Measurements from ENCODE around the gene SNRPA.

The SNRPA gene

DNA sequence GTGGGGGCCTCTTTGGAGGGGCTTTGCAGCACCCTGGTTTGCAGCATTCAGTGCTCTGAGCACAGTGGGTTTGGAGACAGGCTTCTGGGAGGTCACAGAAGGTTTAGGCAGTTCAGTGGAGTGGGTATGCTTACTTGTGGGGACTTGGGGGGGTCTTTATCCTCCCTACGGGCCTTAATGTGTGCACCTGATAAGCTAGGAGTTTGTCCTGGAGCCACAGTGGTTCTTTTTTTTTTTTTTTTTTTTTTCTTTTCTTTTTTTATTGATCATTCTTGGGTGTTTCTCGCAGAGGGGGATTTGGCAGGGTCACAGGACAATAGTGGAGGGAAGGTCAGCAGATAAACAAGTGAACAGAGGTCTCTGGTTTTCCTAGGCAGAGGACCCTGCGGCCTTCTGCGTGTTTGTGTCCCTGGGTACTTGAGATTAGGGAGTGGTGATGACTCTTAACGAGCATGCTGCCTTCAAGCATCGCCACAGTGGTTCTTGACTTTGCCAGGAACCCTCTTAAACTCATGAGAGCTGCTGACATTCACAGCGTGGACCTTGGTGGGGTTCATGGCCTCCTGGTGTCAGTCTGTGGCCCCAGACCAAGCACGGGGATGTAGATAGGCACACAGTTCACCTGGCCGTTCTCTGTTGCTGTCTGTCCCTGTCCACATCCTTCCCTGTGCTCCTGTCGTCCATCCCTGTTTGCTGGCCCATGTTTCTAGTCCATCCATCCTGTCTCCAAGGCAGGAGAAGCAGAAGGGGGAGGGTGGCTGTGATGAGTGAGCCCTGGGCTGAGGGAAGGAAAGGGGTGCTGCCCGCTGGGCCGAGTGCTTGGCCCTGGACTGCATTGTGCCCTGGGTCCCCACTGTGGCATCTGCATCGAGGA, 50.7 kb downstream of the SNRPA start:
- Histone ChIP-seq H3K9me3 (ENCODE audit: control insufficient read depth, insufficient read depth, low read length) (no peaks in the 10 kb centered on the region), H3K4me3 (ENCODE audit: low read depth, low read length) (peak overlapping the region; percentile 32), H3K9ac (ENCODE audit: low read depth, low read length) (no peak overlapping the region), H3K36me3 (ENCODE audit: control insufficient read depth, insufficient read depth, low read length) (peaks cover 43% of the 10 kb centered on the region), H3K27me3 (ENCODE audit: control insufficient read depth, insufficient read depth, low read length) (no peaks in the 10 kb centered on the region), H3K4me1 (ENCODE audit: control insufficient read depth, insufficient read depth, low read length) (peaks cover 29% of the 10 kb centered on the region)

DNA sequence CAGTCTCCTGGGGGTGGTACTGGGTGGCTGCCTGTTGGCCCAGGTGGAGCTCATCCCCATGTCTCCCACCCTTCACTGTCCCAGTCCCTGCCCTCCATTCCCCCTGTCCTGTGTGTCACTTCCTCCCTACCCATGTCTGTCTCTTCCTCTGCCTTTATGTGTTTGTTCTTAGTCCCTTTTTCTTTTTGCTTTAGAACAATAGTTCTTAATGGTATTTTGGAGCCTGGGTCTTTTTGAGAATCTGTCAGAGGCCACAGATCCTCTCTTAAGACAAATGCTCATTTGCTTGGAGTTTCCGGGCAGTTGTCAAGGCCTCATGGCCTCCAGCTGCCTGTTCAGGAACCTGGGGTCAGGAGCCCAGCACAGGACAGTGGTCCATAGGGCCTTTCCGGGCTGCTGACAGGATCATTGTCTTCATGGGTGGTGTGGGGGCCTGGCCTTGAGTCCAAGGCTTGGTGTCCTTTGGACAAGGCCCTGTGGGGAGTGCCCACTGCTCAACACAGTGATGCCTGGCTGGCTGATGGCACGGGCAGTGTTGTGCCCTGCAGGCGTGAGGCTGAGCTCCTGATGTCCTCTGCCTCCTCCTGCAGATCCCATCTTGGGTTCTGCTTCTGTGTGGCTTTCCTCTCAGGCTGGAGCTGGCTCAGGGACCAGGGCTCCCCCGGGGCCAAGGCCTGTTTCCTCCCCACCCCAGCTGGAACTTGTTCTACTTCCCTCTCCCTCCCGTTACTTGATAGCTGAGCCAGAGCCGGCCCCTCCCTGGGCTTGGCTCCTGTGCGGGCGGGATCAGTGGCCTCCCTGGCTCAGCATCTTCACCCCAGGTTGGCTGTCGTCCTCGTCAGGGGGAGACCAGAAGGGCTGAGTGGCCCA, 51.5 kb downstream of the SNRPA start:
- no peak overlapping the region for H3K9ac ChIP-seq (ENCODE audit: low read depth, low read length)
- no peaks in the 10 kb centered on the region for H3K27me3 ChIP-seq (ENCODE audit: control insufficient read depth, insufficient read depth, low read length)
- peak overlapping the region; percentile 18 for H3K4me3 ChIP-seq (ENCODE audit: low read depth, low read length)
- H3K36me3 ChIP-seq (ENCODE audit: control insufficient read depth, insufficient read depth, low read length), result peaks cover 49% of the 10 kb centered on the region
- peaks cover 34% of the 10 kb centered on the region for H3K4me1 ChIP-seq (ENCODE audit: control insufficient read depth, insufficient read depth, low read length)
- H3K9me3 ChIP-seq (ENCODE audit: control insufficient read depth, insufficient read depth, low read length), result no peaks in the 10 kb centered on the region

DNA sequence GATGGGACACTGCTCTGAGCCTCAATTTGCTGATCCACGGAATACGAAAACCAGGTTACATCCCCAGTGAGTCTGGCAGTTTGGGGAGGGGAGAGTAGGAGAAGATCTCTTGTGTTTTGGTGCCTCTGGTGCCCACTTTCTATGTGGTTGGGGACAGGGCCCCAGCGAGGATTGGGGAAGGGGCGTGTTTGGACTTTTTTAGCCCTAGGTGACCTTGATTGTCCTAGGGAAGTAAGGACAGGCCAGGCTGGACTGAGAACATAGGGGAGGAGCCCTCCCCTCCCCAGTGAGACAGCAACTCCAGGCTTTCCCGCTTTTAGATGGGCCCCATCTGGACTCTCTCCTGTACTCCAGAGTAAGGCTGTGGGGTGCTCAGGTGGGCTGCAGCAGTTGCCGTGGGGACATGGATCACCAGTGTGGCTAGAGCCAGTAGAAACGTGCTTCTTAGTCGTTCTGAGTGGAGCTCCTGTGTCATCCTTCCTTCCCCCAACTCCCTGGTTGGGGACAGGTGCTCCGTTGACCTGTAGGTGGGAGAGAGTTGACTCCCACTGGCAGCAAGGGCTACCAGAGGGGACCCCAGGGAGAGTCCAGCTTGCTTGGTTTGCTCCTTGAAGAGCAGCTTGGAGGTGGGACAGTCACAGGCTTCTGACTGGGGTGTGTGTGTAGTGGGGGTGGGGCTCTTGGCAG, 52.3 kb downstream of the SNRPA start:
- H3K36me3 ChIP-seq (ENCODE audit: control insufficient read depth, insufficient read depth, low read length), result peaks cover 56% of the 10 kb centered on the region
- peak overlapping the region; percentile 47 for H3K9ac ChIP-seq (ENCODE audit: low read depth, low read length)
- H3K9me3 ChIP-seq (ENCODE audit: control insufficient read depth, insufficient read depth, low read length), result no peaks in the 10 kb centered on the region
- H3K4me3 ChIP-seq (ENCODE audit: low read depth, low read length), result peak overlapping the region; percentile 18
- peaks cover 35% of the 10 kb centered on the region for H3K4me1 ChIP-seq (ENCODE audit: control insufficient read depth, insufficient read depth, low read length)
- H3K27me3 ChIP-seq (ENCODE audit: control insufficient read depth, insufficient read depth, low read length), result no peaks in the 10 kb centered on the region

DNA sequence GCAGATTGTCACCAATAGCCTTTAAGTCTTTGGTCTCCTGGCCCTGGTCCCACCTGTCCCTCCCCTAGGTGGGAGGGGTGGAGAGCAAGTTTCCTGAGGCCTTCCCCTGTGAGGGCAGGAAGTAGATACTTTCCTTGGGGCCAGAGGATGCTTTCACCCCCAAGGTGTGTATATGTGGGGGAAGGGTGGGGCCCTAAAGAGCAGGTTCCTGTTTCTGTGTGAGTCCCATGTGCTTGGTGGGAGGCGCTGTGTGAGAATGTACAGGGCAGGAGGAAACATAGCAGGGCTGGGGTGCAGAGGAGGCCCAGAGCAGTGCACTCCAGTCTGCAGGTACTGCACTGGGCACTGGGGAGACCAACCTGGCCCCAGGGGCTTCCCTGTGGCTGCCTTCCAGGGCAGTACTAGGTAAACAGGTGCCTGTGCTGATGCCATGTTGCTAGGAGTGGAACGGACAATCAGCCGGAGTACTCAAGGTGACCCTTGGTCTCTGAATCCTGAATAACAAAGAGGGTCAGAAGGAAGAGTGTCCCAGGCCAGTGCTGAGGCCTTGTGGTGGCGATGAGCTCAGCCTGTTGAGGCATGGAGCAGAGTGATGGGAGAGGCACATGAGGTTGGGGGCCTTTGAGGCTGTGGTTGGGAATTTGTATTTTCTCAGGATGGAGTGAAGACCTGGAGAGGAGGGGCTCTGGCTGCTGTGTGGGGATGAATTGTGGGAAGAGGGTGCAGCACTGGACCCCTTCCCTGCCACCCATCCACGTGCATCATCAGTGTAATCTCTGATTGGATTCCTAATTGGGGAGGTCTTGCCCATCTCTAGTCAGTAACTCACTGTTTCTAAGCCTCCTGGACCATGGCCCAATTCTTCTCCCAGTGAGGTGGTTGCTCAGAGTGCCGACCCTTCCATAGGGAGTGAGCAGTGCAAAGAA, 53.1 kb downstream of the SNRPA start:
- H3K9ac ChIP-seq (ENCODE audit: low read depth, low read length), result peak overlapping the region; percentile 47
- no peaks in the 10 kb centered on the region for H3K9me3 ChIP-seq (ENCODE audit: control insufficient read depth, insufficient read depth, low read length)
- H3K36me3 ChIP-seq (ENCODE audit: control insufficient read depth, insufficient read depth, low read length), result peaks cover 60% of the 10 kb centered on the region
- peak overlapping the region; percentile 18 for H3K4me3 ChIP-seq (ENCODE audit: low read depth, low read length)
- H3K4me1 ChIP-seq (ENCODE audit: control insufficient read depth, insufficient read depth, low read length), result peaks cover 35% of the 10 kb centered on the region
- no peaks in the 10 kb centered on the region for H3K27me3 ChIP-seq (ENCODE audit: control insufficient read depth, insufficient read depth, low read length)

DNA sequence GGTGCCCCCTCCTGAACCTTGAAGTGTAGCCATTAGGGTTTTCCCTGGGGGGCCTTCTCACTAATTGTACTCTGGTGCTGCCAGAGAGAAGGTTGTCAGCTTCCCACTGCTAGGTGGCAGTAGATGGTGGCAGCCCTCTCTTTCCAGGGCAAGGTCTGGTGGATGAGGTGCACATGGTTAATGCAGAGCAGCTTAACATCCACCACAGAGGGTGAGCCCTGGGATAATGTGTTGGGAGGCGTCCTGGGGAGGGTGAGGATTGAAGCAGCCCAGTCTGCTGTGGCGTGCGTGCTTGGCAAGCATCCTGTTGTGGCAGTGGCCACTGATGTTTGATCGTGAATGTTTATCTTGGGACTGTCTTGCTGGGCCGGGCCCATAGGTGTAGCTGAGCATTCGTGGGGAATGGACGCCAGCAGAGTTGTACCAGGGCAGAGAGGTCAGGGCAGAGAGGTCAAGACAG, 53.8 kb downstream of the SNRPA start:
- Histone ChIP-seq H3K9ac (ENCODE audit: low read depth, low read length) (no peak overlapping the region), H3K4me1 (ENCODE audit: control insufficient read depth, insufficient read depth, low read length) (peaks cover 35% of the 10 kb centered on the region), H3K36me3 (ENCODE audit: control insufficient read depth, insufficient read depth, low read length) (peaks cover 65% of the 10 kb centered on the region), H3K27me3 (ENCODE audit: control insufficient read depth, insufficient read depth, low read length) (no peaks in the 10 kb centered on the region), H3K4me3 (ENCODE audit: low read depth, low read length) (no peak overlapping the region), H3K9me3 (ENCODE audit: control insufficient read depth, insufficient read depth, low read length) (no peaks in the 10 kb centered on the region)

DNA sequence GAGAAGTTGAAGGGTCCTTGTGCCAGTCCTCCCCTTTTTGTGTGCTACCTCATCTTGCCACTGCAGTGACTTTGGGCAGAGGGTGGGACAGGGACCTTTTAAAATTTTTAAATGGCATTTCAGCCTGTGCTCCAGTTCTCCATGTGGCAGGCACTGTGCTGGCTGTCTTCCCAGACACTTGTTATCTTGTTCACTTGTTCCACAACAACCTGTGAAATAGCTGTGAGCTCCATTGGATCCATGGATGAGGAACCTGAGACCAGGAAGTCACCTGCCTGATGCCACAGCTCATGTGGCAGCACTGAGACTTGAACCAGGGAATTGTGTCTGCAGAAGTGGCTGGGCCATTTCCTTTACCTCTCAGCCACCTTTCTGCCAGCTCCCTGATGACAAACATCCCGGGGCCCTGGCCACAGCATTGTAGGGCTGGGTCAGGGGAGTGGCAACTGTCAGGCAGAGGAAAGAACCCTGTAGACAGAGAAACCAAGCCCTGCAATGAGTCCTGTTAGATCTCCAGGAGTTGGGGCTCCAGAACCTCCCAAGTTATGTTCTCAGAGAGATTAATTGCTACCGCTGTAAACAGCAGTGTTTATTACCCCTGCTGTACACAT, 54.4 kb downstream of the SNRPA start:
- no peaks in the 10 kb centered on the region for H3K9me3 ChIP-seq (ENCODE audit: control insufficient read depth, insufficient read depth, low read length)
- no peaks in the 10 kb centered on the region for H3K27me3 ChIP-seq (ENCODE audit: control insufficient read depth, insufficient read depth, low read length)
- no peak overlapping the region for H3K4me3 ChIP-seq (ENCODE audit: low read depth, low read length)
- H3K36me3 ChIP-seq (ENCODE audit: control insufficient read depth, insufficient read depth, low read length), result peaks cover 63% of the 10 kb centered on the region
- H3K9ac ChIP-seq (ENCODE audit: low read depth, low read length), result peak overlapping the region; percentile 29
- H3K4me1 ChIP-seq (ENCODE audit: control insufficient read depth, insufficient read depth, low read length), result peaks cover 38% of the 10 kb centered on the region

DNA sequence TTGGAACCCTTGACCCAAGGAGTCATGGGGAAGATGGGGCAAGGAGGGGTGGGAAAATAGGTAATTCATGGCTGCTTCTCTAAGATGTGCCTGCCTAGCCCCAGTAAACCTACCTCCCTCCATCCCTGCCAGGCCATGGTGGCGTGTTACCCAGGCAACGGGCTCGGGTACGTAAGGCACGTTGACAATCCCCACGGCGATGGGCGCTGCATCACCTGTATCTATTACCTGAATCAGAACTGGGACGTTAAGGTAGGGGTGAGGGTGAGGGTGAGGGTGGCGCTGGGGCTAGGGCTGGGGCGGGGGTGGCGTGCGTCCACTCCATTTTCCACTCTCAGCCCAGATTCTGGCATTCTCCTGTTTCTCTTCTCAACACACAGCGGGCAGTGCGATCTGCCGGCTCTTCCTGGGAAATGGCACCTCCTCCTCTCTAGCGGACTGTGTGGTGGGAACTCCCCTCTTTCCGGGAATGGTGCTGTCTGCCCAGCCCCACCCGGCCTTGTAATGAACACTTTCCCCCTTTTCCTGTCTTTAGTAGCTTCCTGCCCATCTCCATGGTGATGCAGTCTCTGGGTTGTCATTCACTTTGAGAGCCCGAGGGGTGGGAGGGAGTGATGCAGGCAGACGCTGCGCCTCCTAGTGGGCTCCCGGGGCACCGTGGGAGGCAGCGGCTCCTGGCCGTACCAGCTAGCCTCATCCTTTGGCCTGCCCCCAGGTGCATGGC, 55.6 kb downstream of the SNRPA start:
- Histone ChIP-seq H3K36me3 (ENCODE audit: control insufficient read depth, insufficient read depth, low read length) (peaks cover 53% of the 10 kb centered on the region), H3K27me3 (ENCODE audit: control insufficient read depth, insufficient read depth, low read length) (peaks cover under 1% of the 10 kb centered on the region), H3K9me3 (ENCODE audit: control insufficient read depth, insufficient read depth, low read length) (no peaks in the 10 kb centered on the region), H3K9ac (ENCODE audit: low read depth, low read length) (no peak overlapping the region), H3K4me1 (ENCODE audit: control insufficient read depth, insufficient read depth, low read length) (peaks cover 38% of the 10 kb centered on the region), H3K4me3 (ENCODE audit: low read depth, low read length) (peak overlapping the region; percentile 31)

DNA sequence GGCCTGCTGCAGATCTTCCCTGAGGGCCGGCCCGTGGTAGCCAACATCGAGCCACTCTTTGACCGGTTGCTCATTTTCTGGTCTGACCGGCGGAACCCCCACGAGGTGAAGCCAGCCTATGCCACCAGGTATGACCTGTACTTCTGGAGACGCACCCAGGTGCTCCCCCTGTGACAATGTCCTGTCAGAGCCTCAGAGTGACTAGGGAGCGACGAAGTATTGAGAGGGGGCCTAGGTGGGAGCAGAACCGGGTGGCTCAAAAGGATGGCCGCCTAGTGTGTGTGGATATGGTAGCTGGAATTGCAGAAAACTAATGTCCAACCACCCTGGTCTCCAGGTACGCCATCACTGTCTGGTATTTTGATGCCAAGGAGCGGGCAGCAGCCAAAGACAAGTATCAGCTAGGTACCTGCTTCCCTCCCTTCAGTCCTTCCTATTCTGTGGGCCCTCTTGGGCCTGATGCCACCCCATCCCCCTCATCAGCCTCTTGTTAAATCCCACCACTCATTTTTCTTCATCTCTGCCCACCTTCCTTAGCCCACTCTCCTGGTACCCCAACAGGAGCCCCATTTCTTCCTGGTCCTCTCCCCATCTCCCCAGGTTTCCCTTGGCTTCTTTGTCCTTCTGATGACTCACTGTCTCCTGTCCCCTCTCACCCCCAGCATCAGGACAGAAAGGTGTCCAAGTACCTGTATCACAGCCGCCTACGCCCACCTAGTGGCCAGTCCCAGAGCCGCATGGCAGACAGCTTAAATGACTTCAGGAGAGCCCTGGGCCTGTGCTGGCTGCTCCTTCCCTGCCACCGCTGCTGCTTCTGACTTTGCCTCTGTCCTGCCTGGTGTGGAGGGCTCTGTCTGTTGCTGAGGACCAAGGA, 56.4 kb downstream of the SNRPA start:
- Histone ChIP-seq H3K4me1 (ENCODE audit: control insufficient read depth, insufficient read depth, low read length) (peaks cover 34% of the 10 kb centered on the region), H3K4me3 (ENCODE audit: low read depth, low read length) (no peak overlapping the region), H3K9me3 (ENCODE audit: control insufficient read depth, insufficient read depth, low read length) (no peaks in the 10 kb centered on the region), H3K9ac (ENCODE audit: low read depth, low read length) (no peak overlapping the region), H3K36me3 (ENCODE audit: control insufficient read depth, insufficient read depth, low read length) (peaks cover 47% of the 10 kb centered on the region), H3K27me3 (ENCODE audit: control insufficient read depth, insufficient read depth, low read length) (peaks cover 2% of the 10 kb centered on the region)

DNA sequence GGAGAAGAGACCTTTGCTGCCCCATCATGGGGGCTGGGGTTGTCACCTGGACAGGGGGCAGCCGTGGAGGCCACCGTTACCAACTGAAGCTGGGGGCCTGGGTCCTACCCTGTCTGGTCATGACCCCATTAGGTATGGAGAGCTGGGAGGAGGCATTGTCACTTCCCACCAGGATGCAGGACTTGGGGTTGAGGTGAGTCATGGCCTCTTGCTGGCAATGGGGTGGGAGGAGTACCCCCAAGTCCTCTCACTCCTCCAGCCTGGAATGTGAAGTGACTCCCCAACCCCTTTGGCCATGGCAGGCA, 57.0 kb downstream of the SNRPA start:
- peaks cover 43% of the 10 kb centered on the region for H3K36me3 ChIP-seq (ENCODE audit: control insufficient read depth, insufficient read depth, low read length)
- H3K4me3 ChIP-seq (ENCODE audit: low read depth, low read length), result no peak overlapping the region
- H3K4me1 ChIP-seq (ENCODE audit: control insufficient read depth, insufficient read depth, low read length), result peaks cover 31% of the 10 kb centered on the region
- no peak overlapping the region for H3K9ac ChIP-seq (ENCODE audit: low read depth, low read length)
- no peaks in the 10 kb centered on the region for H3K9me3 ChIP-seq (ENCODE audit: control insufficient read depth, insufficient read depth, low read length)
- peaks cover 8% of the 10 kb centered on the region for H3K27me3 ChIP-seq (ENCODE audit: control insufficient read depth, insufficient read depth, low read length)

Measured in iPS-15b (cell line).